Suprapubic skin (tissue), 3 donors: ENCODE measurements around the gene XPO1.

Experiments
- EP300 ChIP-seq: sonication (generic); formaldehyde crosslinking; IDR thresholded peaks from one replicate; pipeline ENCODE4 v1.6.1; 2017; ENCODE audit warnings: antibody characterized with exemption
- TF ChIP-seq, protein P1 (sequence below), 2 donors: fragments of 200-600 bp in 1 of 2; fragments of 450-650 bp in 1 of 2; sonication (generic) in 1 of 2; IDR thresholded peaks; one replicate each; pipeline ENCODE4 v1.5.1; 2016 to 2019; ENCODE audit warnings: antibody characterized with exemption in 2 of 2, mild to moderate bottlenecking in 1 of 2, moderate library complexity in 1 of 2

- TF ChIP-seq, protein P1, sequence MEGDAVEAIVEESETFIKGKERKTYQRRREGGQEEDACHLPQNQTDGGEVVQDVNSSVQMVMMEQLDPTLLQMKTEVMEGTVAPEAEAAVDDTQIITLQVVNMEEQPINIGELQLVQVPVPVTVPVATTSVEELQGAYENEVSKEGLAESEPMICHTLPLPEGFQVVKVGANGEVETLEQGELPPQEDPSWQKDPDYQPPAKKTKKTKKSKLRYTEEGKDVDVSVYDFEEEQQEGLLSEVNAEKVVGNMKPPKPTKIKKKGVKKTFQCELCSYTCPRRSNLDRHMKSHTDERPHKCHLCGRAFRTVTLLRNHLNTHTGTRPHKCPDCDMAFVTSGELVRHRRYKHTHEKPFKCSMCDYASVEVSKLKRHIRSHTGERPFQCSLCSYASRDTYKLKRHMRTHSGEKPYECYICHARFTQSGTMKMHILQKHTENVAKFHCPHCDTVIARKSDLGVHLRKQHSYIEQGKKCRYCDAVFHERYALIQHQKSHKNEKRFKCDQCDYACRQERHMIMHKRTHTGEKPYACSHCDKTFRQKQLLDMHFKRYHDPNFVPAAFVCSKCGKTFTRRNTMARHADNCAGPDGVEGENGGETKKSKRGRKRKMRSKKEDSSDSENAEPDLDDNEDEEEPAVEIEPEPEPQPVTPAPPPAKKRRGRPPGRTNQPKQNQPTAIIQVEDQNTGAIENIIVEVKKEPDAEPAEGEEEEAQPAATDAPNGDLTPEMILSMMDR (IDR thresholded peaks at IDR 0.05), result no peak
- no peak for TF ChIP-seq EP300
Observed at GRCh38 chr2:61478086-61478485, 60.1 kb downstream of the XPO1 start.
